GM18909 (cell line): ENCODE results near the gene NLRC3.
"Not testable (repeated sequence)": the region's sequence is repeated elsewhere in the genome, so short reads cannot be mapped to it uniquely, and the experiment has no call there.

ENCODE experiments used
- ATAC-seq: cut with Tn5 transposase; IDR thresholded peaks from one replicate; pipeline ENCODE4 v1.9.1; 2021; ENCODE audit warnings: mild to moderate bottlenecking; ENCODE audit not compliant: unreplicated experiment, poor library complexity

NLRC3 gene

DNA sequence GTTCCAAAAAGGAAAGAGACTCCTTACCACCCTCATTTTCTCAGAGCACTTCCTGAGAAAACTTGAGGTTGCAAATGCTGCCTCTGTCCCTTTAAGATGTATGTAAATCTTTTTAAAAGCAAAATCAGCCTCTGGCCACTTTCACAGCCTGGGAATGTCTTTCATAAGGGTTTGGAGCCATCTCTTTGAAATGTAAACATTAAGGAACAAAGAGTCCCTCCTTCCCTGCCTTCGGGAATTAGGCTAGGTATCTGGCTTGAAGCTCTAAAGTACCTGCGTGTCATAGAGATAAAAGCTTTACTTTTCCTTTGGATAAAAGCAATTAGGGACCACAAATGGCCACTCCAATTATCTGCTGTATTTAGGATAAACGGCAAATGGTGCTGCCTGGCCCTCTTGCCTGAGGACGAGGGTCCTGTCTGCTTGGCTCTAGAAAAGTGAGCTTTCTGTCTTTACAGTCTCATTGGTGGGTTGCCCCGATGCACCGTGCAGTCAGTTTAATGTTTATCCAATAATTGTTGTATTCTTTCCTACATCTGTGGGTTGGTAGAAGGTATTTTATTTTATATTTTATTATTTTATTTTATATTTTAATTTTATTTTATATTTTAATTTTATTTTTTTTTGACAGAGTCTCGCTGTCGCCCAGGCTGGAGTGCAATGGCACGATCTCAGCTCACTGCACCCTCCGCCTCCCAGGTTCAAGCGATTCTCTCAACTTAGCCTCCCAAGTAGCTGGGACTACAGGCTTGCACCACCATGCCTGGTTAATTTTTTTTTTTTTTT lies 23.9 kb downstream of the NLRC3 start:
- ATAC-seq: no peak

GRCh38 chr16:3550851-3551847 lies 26.1 kb downstream of the NLRC3 start:
- ATAC-seq: no peak

GRCh38 chr16:3549906-3550305 lies 27.3 kb downstream of the NLRC3 start:
- no peak for ATAC-seq

DNA sequence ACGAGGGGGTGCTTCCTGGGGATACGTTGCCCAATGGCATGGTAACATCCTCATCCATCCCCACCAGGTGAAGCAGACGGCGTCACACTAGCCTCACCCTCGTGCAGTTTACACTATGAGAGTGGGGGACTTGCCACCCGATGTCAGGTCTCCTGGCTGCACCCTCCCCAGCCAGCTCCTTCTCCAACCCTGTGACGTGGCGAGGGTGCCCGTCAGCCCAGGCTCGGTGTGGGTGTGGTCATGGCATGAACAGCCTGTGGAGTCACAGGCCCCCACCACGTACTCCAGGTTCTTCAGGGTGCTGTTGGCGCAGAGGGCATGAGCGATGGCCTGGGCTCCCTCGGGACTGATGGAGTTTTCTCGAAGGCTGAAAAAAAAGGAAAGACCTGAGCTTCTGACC lies 28.3 kb downstream of the NLRC3 start:
- no peak for ATAC-seq

- no peak for ATAC-seq
Measured at GRCh38 chr16:3548445-3548844, 28.8 kb downstream of the NLRC3 start.

- ATAC-seq: no peak
Measured at GRCh38 chr16:3546986-3547682, 30.1 kb downstream of the NLRC3 start.

DNA sequence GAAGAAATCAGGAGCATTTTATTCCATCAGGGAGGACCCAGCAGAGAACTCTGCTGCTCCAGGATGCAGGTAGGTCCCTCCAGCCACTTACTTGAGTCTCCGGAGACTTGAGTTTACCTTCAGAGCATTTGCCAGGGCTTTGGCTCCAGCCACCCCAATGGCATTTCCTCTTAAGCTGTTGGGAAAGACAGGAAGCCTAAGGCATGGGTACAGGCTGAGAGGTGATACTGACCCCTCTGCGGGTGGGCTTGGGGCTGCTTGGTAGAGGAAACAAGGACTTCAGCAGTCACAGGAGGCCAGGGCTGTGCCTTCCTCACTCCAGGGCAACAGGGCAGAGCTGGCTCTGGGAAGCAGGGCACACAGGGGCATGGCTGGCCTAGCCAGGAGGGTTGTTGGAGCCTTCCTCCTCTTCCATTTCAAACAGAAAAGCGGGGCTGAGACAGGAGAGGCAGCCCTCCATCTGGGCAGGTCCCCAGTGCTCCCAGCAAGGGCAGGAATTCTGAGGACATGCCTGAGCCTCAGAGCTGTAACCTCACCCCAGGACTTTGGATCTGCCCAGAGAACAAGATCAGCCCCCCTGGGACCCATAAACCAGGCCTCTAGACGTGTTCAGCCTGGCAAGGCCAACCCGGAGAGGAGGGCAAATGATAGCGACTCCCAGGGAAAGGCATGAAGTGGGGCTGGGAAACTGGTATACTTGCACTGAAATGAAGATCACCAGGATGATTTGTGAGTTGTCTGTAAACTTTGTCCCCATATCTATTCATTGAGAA lies 34.4 kb downstream of the NLRC3 start:
- no peak for ATAC-seq

GRCh38 chr16:3541527-3542155 lies 35.6 kb downstream of the NLRC3 start:
- no peak for ATAC-seq

- ATAC-seq: no peak
Measured at GRCh38 chr16:3538222-3538621, 39.0 kb downstream of the NLRC3 start.

DNA sequence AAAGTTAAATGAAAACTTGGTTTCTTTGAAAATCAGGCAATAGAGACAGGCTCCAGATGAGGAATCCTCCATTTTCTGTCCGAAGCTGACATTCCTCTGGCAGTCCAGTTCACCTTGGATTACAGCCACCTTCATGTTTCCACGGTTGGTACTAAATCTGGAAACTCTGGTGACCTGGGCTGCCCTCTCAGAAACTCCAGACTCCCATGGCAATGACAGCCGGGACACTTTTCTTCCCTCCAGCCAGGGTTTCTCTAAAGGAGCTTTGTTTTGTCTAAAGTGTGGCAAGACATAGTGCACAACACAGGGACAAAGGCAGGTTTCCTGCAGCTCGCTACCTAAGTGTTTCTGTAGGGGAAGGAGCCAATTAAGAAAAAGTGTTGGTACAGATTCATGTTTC lies 40.4 kb downstream of the NLRC3 start:
- ATAC-seq: no peak

DNA sequence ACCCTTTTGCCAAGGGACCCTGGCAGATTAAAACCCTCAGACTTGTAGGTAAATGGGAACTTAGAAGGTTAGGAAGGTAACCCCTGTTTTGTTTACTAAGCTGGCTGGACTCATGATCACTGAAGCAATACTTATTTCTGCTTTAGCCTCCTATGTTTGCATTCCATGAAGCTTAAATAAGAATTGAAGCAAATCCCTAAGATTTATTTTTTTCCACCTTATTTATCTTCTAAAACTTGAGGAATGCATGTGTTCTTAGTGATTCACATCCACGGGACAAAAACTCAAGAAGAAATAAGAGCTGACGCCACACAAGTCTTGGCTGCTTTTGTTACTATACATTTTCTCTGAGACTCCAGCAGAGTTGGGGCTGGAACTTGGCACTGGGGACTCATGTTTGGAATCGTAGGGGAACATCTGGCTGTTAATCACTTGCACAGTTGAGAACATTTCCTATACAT lies 40.9 kb downstream of the NLRC3 start:
- ATAC-seq: no peak

GRCh38 chr16:3534126-3534525 lies 43.1 kb downstream of the NLRC3 start:
- no peak for ATAC-seq

- ATAC-seq: no peak
Measured at GRCh38 chr16:3532741-3533140, 44.5 kb downstream of the NLRC3 start.

GRCh38 chr16:3530371-3530914 lies 46.8 kb downstream of the NLRC3 start:
- ATAC-seq: no peak

DNA sequence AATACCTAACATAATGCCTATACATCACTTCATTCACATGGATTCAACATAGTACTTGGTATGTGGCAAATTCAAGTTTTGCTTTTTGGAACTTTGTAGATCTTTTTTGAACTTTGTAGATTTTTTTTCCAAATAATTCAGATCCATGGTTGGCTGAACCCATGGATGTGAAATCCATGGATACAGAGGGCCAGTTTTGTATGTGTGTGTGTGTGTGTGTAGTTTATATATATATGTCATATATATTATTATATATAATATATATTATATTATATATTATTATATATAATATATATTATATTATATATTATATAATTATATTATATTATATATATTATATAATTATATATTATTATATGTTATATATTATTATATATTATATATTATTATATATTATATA lies 48.0 kb downstream of the NLRC3 start:
- ATAC-seq: no peak

DNA sequence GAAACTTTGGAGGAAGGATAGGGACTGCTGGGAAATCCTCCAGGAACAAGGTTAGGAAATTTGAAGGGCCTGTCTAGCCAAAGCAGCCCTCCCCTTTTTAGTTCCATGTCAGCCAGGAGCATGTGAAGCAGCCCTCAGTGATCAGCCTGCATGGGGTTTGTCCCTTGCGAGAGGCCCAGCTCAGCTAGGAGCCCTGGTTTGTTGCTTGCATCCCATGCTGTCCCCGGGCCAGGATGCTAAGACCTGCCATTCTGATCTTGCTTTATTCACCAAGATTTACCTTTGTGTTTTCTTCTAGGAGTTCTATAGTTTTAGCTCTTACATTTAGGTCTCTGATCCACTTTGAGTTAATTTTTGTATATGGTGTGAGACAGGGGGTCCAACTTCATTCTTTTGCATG lies 48.8 kb downstream of the NLRC3 start:
- ATAC-seq: no peak

GRCh38 chr16:3527216-3527829 lies 49.9 kb downstream of the NLRC3 start:
- ATAC-seq: not testable (repeated sequence)

- no peak for ATAC-seq
Measured at GRCh38 chr16:3525951-3526350, 51.3 kb downstream of the NLRC3 start.

GRCh38 chr16:3523281-3523680 lies 53.9 kb downstream of the NLRC3 start:
- ATAC-seq: no peak
